HEK293 (cell line): ENCODE results near the gene CACNA1C.

Source experiments
- CTCF ChIA-PET: fragments of 350-600 bp; formaldehyde crosslinking; extraction: SDS; loops from one replicate; lab custom pipeline; 2021; ENCODE audit warnings: antibody characterized with exemption; lab: Yijun Ruan, JAX
- POLR2A ChIA-PET: fragments of 300-600 bp; formaldehyde crosslinking; extraction: SDS; loops from one replicate; lab custom pipeline; 2020; ENCODE audit warnings: antibody characterized with exemption, inconsistent platforms; lab: Yijun Ruan, JAX
- H3K27ac ChIP-seq: fragments of 200-500 bp; sonication (Bioruptor generic); 2 replicates; pipeline ENCODE4 v1.5.1; 2014; ENCODE audit warnings: low read depth, low read length, control low read depth, inconsistent platforms; ENCODE audit errors: extremely low read depth
- H3K36me3 ChIP-seq, 2 experiments: fragments of 200-500 bp in 1 of 2; sonication (Bioruptor generic) in 1 of 2; 1 replicate in 1 of 2; 2 replicates in 1 of 2; pipeline ENCODE4 v1.5.1; 2014 to 2017; ENCODE audit warnings: inconsistent platforms in 2 of 2, low read length in 2 of 2; ENCODE audit not compliant: control insufficient read depth in 2 of 2, insufficient read depth in 1 of 2
- H3K4me1 ChIP-seq: fragments of 200-500 bp; sonication (Bioruptor generic); 2 replicates; pipeline ENCODE4 v1.5.1; 2014; ENCODE audit warnings: mild to moderate bottlenecking, low read length, inconsistent platforms; ENCODE audit not compliant: control insufficient read depth, insufficient read depth
- H3K4me3 ChIP-seq: 2 replicates; pipeline ENCODE4 v1.5.1; 2011; ENCODE audit warnings: low read depth, mild to moderate bottlenecking, control low read depth, low read length, moderate library complexity
- H3K9me3 ChIP-seq: fragments of 200-500 bp; sonication (Bioruptor generic); 2 replicates; pipeline ENCODE4 v1.5.1; 2014; ENCODE audit warnings: low read depth, low read length, inconsistent platforms; ENCODE audit not compliant: control insufficient read depth, insufficient read depth
- FEZF1 ChIP-seq: fragments of 450-650 bp; formaldehyde crosslinking; IDR thresholded peaks from 2 replicates; pipeline ENCODE4 v1.5.1; 2016; ENCODE audit warnings: missing biosample characterization, missing genetic modification characterization
- GLIS1 ChIP-seq: fragments of 450-650 bp; formaldehyde crosslinking; IDR thresholded peaks from 2 replicates; pipeline ENCODE4 v1.5.1; 2016; ENCODE audit warnings: missing biosample characterization, missing genetic modification characterization
- IKZF3 ChIP-seq: fragments of 450-650 bp; IDR thresholded peaks from 2 replicates; pipeline ENCODE4 v1.5.0; 2018; ENCODE audit warnings: missing biosample characterization, mild to moderate bottlenecking, missing genetic modification characterization, moderate library complexity
- KLF16 ChIP-seq: fragments of 450-650 bp; formaldehyde crosslinking; IDR thresholded peaks from 2 replicates; pipeline ENCODE4 v1.5.1; 2017; ENCODE audit warnings: missing biosample characterization, missing genetic modification characterization
- MEIS1 ChIP-seq: sonication (generic); formaldehyde crosslinking; IDR thresholded peaks from 2 replicates; pipeline ENCODE4 v1.8.1; 2022; ENCODE audit warnings: missing genetic modification reagents, mild to moderate bottlenecking, borderline replicate concordance
- MYNN ChIP-seq: fragments of 450-650 bp; formaldehyde crosslinking; IDR thresholded peaks from 2 replicates; pipeline ENCODE4 v1.5.1; 2016; ENCODE audit warnings: missing biosample characterization, missing genetic modification characterization, borderline replicate concordance
- PBX3 ChIP-seq: sonication (generic); formaldehyde crosslinking; IDR thresholded peaks from 2 replicates; pipeline ENCODE4 v1.8.1; 2022; ENCODE audit warnings: mild to moderate bottlenecking, moderate library complexity, missing genetic modification reagents
- YY1 ChIP-seq: fragments of 450-650 bp; formaldehyde crosslinking; IDR thresholded peaks from 2 replicates; pipeline ENCODE4 v1.5.1; 2018; ENCODE audit warnings: missing biosample characterization, missing genetic modification characterization
- ZBTB10 ChIP-seq: fragments of 450-650 bp; formaldehyde crosslinking; IDR thresholded peaks from 2 replicates; pipeline ENCODE4 v1.5.1; 2016; ENCODE audit warnings: missing biosample characterization, missing genetic modification characterization
- ZFP3 ChIP-seq: fragments of 450-650 bp; formaldehyde crosslinking; IDR thresholded peaks from 2 replicates; pipeline ENCODE4 v1.5.1; 2016; ENCODE audit warnings: low read depth, missing biosample characterization, missing genetic modification characterization
- ZNF114 ChIP-seq: fragments of 450-650 bp; formaldehyde crosslinking; IDR thresholded peaks from 2 replicates; pipeline ENCODE4 v1.5.0; 2017; ENCODE audit warnings: missing biosample characterization, missing genetic modification characterization
- ZNF221 ChIP-seq: fragments of 450-650 bp; formaldehyde crosslinking; IDR thresholded peaks from 2 replicates; pipeline ENCODE4 v1.5.1; 2017; ENCODE audit warnings: missing biosample characterization, missing genetic modification characterization, borderline replicate concordance
- ZNF223 ChIP-seq: fragments of 450-650 bp; formaldehyde crosslinking; IDR thresholded peaks from 2 replicates; pipeline ENCODE4 v1.5.1; 2016; ENCODE audit warnings: missing biosample characterization, missing genetic modification characterization
- ZNF350 ChIP-seq: fragments of 450-650 bp; formaldehyde crosslinking; IDR thresholded peaks from 2 replicates; pipeline ENCODE4 v1.5.0; 2017; ENCODE audit warnings: missing biosample characterization, mild to moderate bottlenecking, missing genetic modification characterization
- ZNF398 ChIP-seq: fragments of 450-650 bp; formaldehyde crosslinking; IDR thresholded peaks from 2 replicates; pipeline ENCODE4 v1.5.1; 2017; ENCODE audit warnings: missing biosample characterization, missing genetic modification characterization
- ZNF404 ChIP-seq: fragments of 450-650 bp; formaldehyde crosslinking; IDR thresholded peaks from 2 replicates; pipeline ENCODE4 v1.5.1; 2017; ENCODE audit warnings: missing biosample characterization, missing genetic modification characterization
- ZNF514 ChIP-seq: fragments of 450-650 bp; formaldehyde crosslinking; IDR thresholded peaks from 2 replicates; pipeline ENCODE4 v1.5.1; 2016; ENCODE audit warnings: missing biosample characterization, missing genetic modification characterization
- ZNF518A ChIP-seq: fragments of 450-650 bp; formaldehyde crosslinking; conservative IDR thresholded peaks from 2 replicates; pipeline ENCODE4 v1.5.1; 2016; ENCODE audit warnings: low read depth, missing biosample characterization, missing genetic modification characterization
- ZNF600 ChIP-seq: fragments of 450-650 bp; formaldehyde crosslinking; IDR thresholded peaks from 2 replicates; pipeline ENCODE4 v1.5.1; 2016; ENCODE audit warnings: missing biosample characterization, missing genetic modification characterization
- ZNF624 ChIP-seq: fragments of 450-650 bp; formaldehyde crosslinking; IDR thresholded peaks from 2 replicates; pipeline ENCODE4 v1.5.1; 2017; ENCODE audit warnings: missing biosample characterization, missing genetic modification characterization
- ZNF654 ChIP-seq: fragments of 450-650 bp; formaldehyde crosslinking; IDR thresholded peaks from 2 replicates; pipeline ENCODE4 v1.5.1; 2016; ENCODE audit warnings: low read depth, missing biosample characterization, missing genetic modification characterization
- ZNF701 ChIP-seq: fragments of 450-650 bp; formaldehyde crosslinking; IDR thresholded peaks from 2 replicates; pipeline ENCODE4 v1.5.1; 2016; ENCODE audit warnings: missing biosample characterization, missing genetic modification characterization
- ZNF792 ChIP-seq: fragments of 450-650 bp; formaldehyde crosslinking; IDR thresholded peaks from 2 replicates; pipeline ENCODE4 v1.5.1; 2016; ENCODE audit warnings: missing biosample characterization, missing genetic modification characterization
- ZNF830 ChIP-seq: fragments of 450-650 bp; IDR thresholded peaks from 2 replicates; pipeline ENCODE4 v1.5.0; 2018; ENCODE audit warnings: missing biosample characterization, missing genetic modification characterization, low read depth, mild to moderate bottlenecking, moderate library complexity

The CACNA1C gene

GRCh38 chr12:2544230-2544629 is 491.4 kb downstream of the CACNA1C start (continued):
- TF ChIP-seq ZBTB10 (tag by site-specific recombination) = no peak

- Histone ChIP-seq H3K36me3 (no peaks in the 10 kb centered on the region), H3K27ac (no peak overlapping the region), H3K4me3 (no peak overlapping the region), H3K9me3 (no peaks in the 10 kb centered on the region), H3K4me1 (no peaks in the 10 kb centered on the region)
- CTCF ChIA-PET = no interaction called here
- POLR2A ChIA-PET = no interaction called here
- TF ChIP-seq GLIS1 = no peak
- no peak for TF ChIP-seq MYNN
- no peak for TF ChIP-seq ZNF600 (tag by site-specific recombination)
- no peak for TF ChIP-seq IKZF3
- no peak for TF ChIP-seq FEZF1 (tag by site-specific recombination)
- no peak for TF ChIP-seq ZNF654
- TF ChIP-seq ZNF701 = no peak
- no peak for TF ChIP-seq ZNF624
- TF ChIP-seq ZFP3 = no peak
- TF ChIP-seq ZNF350 (tag by site-specific recombination) = no peak
- TF ChIP-seq ZNF223 (tag by site-specific recombination) = no peak
These were observed 494.7 kb downstream of the CACNA1C start for GRCh38 chr12:2547273-2548044.

GRCh38 chr12:2548081-2548480 is 495.3 kb downstream of the CACNA1C start:
- H3K27ac ChIP-seq = no peak overlapping the region
- H3K36me3 ChIP-seq = no peaks in the 10 kb centered on the region
- H3K4me3 ChIP-seq = no peak overlapping the region
- POLR2A ChIA-PET = no interaction called here
- H3K4me1 ChIP-seq = no peaks in the 10 kb centered on the region
- CTCF ChIA-PET = interaction anchor here (0.6 kb wide), 1 partner anchor 188 kb away, joined by 5 read pairs; no protein-coding TSS in a partner anchor
- no peaks in the 10 kb centered on the region for H3K9me3 ChIP-seq
- TF ChIP-seq ZNF792 (tag by site-specific recombination) (no peak), ZNF398 (no peak), ZNF221 (tag by site-specific recombination) (no peak), ZNF404 (tag by site-specific recombination) (no peak), ZNF830 (tag by site-specific recombination) (no peak), KLF16 (tag by site-specific recombination) (no peak), ZNF350 (tag by site-specific recombination) (no peak), YY1 (tag by site-specific recombination) (no peak), GLIS1 (no peak), ZNF518A (tag by site-specific recombination) (no peak), MEIS1 (CRISPR knock-in tag) (no peak), ZNF514 (tag by site-specific recombination) (no peak), ZNF114 (tag by site-specific recombination) (no peak), PBX3 (CRISPR knock-in tag) (no peak)
